Measurements from ENCODE around the gene ADAMTS7.
A peak's percentile ranks its signal among the peaks of the same experiment; 100 is the strongest.
"Not testable (repeated sequence)": the region's sequence is repeated elsewhere in the genome, so short reads cannot be mapped to it uniquely, and the experiment has no call there.

Gene ADAMTS7

GRCh38 chr15:78811124-78811824, at the start of gene ADAMTS7:
TSS of gene ADAMTS7 (minus strand) at chr15:78811464. CDS start at chr15:78811220, 244 bp downstream.
- peak; percentile 51 for DNase-seq

GRCh38 chr15:78859971-78860719, 48.9 kb upstream of the ADAMTS7 start:
- DNase-seq, result peak; percentile 84

GRCh38 chr15:78855746-78856145, 44.5 kb upstream of the ADAMTS7 start:
- no peak for DNase-seq

GRCh38 chr15:78854833-78855372, 43.6 kb upstream of the ADAMTS7 start:
- DNase-seq, result no peak

- DNase-seq, result no peak
Observed at GRCh38 chr15:78853500-78853899, 42.2 kb upstream of the ADAMTS7 start.

- peak; percentile 32 for DNase-seq
Observed at GRCh38 chr15:78850941-78851755, 39.9 kb upstream of the ADAMTS7 start.

GRCh38 chr15:78850352-78850751, 39.1 kb upstream of the ADAMTS7 start:
- no peak for DNase-seq

GRCh38 chr15:78847387-78847906, 36.2 kb upstream of the ADAMTS7 start:
- DNase-seq, result not testable (repeated sequence)

- not testable (repeated sequence) for DNase-seq
Observed at GRCh38 chr15:78846906-78847305, 35.6 kb upstream of the ADAMTS7 start.

GRCh38 chr15:78842519-78842918, 31.3 kb upstream of the ADAMTS7 start:
- DNase-seq, result no peak

GRCh38 chr15:78841891-78842290, 30.6 kb upstream of the ADAMTS7 start:
- no peak for DNase-seq

GRCh38 chr15:78841376-78841706, 30.1 kb upstream of the ADAMTS7 start:
- no peak for DNase-seq

- DNase-seq, result no peak
Observed at GRCh38 chr15:78840661-78841375, 29.6 kb upstream of the ADAMTS7 start.

- not testable (repeated sequence) for DNase-seq
Observed at GRCh38 chr15:78839151-78839550, 27.9 kb upstream of the ADAMTS7 start.

GRCh38 chr15:78838489-78838888, 27.2 kb upstream of the ADAMTS7 start:
- DNase-seq, result no peak

- DNase-seq, result no peak
Observed at GRCh38 chr15:78837543-78837942, 26.3 kb upstream of the ADAMTS7 start.

- no peak for DNase-seq
Observed at GRCh38 chr15:78837131-78837530, 25.9 kb upstream of the ADAMTS7 start.

GRCh38 chr15:78836333-78836732, 25.1 kb upstream of the ADAMTS7 start:
- DNase-seq, result no peak

GRCh38 chr15:78831229-78832207, 20.3 kb upstream of the ADAMTS7 start:
- DNase-seq, result no peak

GRCh38 chr15:78830514-78831228, 19.4 kb upstream of the ADAMTS7 start:
- no peak for DNase-seq
